HepG2 (cell line): Measurements from ENCODE around the gene STX5. TPM values are rescaled to one million over a fixed set of nuclear protein-coding genes. Genes with fewer than 3 reads are reported as not detected.

ENCODE experiments used
- CBX1 ChIP-seq: IDR thresholded peaks from one replicate; pipeline ENCODE4 v1.6.1; 2016; ENCODE audit warnings: antibody characterized with exemption, low read depth
- DMAP1 ChIP-seq: IDR thresholded peaks from 2 replicates; pipeline ENCODE4 v1.6.1; 2016
- DNMT3B ChIP-seq: conservative IDR thresholded peaks from 2 replicates; pipeline ENCODE4 v1.6.1; 2016; ENCODE audit warnings: missing biosample characterization, control low read depth
- EP300 ChIP-seq, 3 experiments: sonication (generic) in 1 of 3; formaldehyde crosslinking in 1 of 3; IDR thresholded peaks; 2 replicates each; pipeline versions ENCODE4 v1.5.1 to v1.6.1; 2011 to 2020; ENCODE audit warnings: low read depth in 2 of 3, low read length in 2 of 3, borderline replicate concordance in 1 of 3, improper control_type of control experiment in 1 of 3, mild to moderate bottlenecking in 1 of 3, missing genetic modification reagents in 1 of 3, moderate library complexity in 1 of 3
- HES4 ChIP-seq: sonication (generic); formaldehyde crosslinking; IDR thresholded peaks from 2 replicates; pipeline ENCODE4 v1.9.0; 2021; ENCODE audit warnings: mild to moderate bottlenecking, missing genetic modification reagents, borderline replicate concordance
- HOXD1 ChIP-seq: sonication (generic); formaldehyde crosslinking; IDR thresholded peaks from 2 replicates; pipeline ENCODE4 v1.5.0; 2020; ENCODE audit warnings: missing genetic modification reagents
- MLLT10 ChIP-seq: sonication (generic); formaldehyde crosslinking; IDR thresholded peaks from 2 replicates; pipeline ENCODE4 v1.4.0; 2020; ENCODE audit warnings: missing genetic modification reagents
- MYC ChIP-seq: sonication (generic); formaldehyde crosslinking; IDR thresholded peaks from 2 replicates; pipeline ENCODE4 v1.9.0; 2021; ENCODE audit warnings: missing genetic modification reagents, borderline replicate concordance
- TAF1 ChIP-seq: sonication (generic); formaldehyde crosslinking; IDR thresholded peaks from 2 replicates; pipeline ENCODE4 v1.4.0; 2020; ENCODE audit warnings: missing genetic modification reagents
- ZNF510 ChIP-seq: sonication (generic); formaldehyde crosslinking; IDR thresholded peaks from 2 replicates; pipeline ENCODE4 v1.4.0; 2020; ENCODE audit warnings: low read depth, mild to moderate bottlenecking, missing genetic modification reagents
- ZSCAN31 ChIP-seq: sonication (generic); formaldehyde crosslinking; IDR thresholded peaks from 2 replicates; pipeline ENCODE4 v1.5.0; 2020; ENCODE audit warnings: low read depth, mild to moderate bottlenecking, missing genetic modification reagents
- ZZZ3 ChIP-seq: sonication (generic); formaldehyde crosslinking; IDR thresholded peaks from 2 replicates; pipeline ENCODE4 v1.4.0; 2020; ENCODE audit warnings: missing genetic modification reagents, mild to moderate bottlenecking, borderline replicate concordance
- polyA plus RNA-seq, 8 experiments: library from polyadenylated mRNA; depleted of rRNA in 3 of 8; stranded (reverse) in 7 of 8; unstranded in 1 of 8; fragments of >200 nt; fragmentation: Illumina TruSeq in 4 of 8; extraction: Trizol in 4 of 8; gene quantifications; 2 replicates each; pipeline versions ENCODE4 v1.2.1 to v1.2.3, GENCODE V29; 2011 to 2016; ENCODE audit warnings: low read depth in 4 of 8, missing spikeins in 1 of 8, mixed read lengths in 1 of 8; ENCODE audit not compliant: insufficient read depth in 1 of 8
- total RNA-seq, 5 experiments: library from RNA; depleted of rRNA; stranded (reverse); fragments of >200 nt; fragmentation: Illumina TruSeq; extraction: Trizol; gene quantifications; 2 replicates each; pipeline ENCODE4 v1.2.3, GENCODE V29; 2016; ENCODE audit warnings: low read depth in 1 of 5
- TF ChIP-seq, protein P1 (sequence below): sonication (generic); formaldehyde crosslinking; IDR thresholded peaks from 2 replicates; pipeline ENCODE4 v1.5.0; 2020; ENCODE audit warnings: mild to moderate bottlenecking, missing genetic modification reagents, borderline replicate concordance
- TF ChIP-seq, protein P2 (sequence below): IDR thresholded peaks from 2 replicates; pipeline ENCODE4 v1.4.0; 2020; ENCODE audit warnings: mild to moderate bottlenecking, missing genetic modification reagents
- TF ChIP-seq, protein P3 (sequence below): sonication (generic); formaldehyde crosslinking; IDR thresholded peaks from 2 replicates; pipeline ENCODE4 v1.5.0; 2020; ENCODE audit warnings: mild to moderate bottlenecking, missing genetic modification reagents
- TF ChIP-seq, protein P4 (sequence below): sonication (generic); formaldehyde crosslinking; IDR thresholded peaks from 2 replicates; pipeline ENCODE4 v1.5.1; 2020; ENCODE audit warnings: missing genetic modification reagents, mild to moderate bottlenecking, borderline replicate concordance
- TF ChIP-seq, protein P5 (sequence below): IDR thresholded peaks from 2 replicates; pipeline ENCODE4 v1.6.1; 2016; ENCODE audit warnings: missing genetic modification reagents, missing compliant biosample characterization

Gene STX5
- total and polyA plus RNA-seq, 2 of the 13 experiments (the other 11 are each of a cell fraction or from before 2014, with no cell fraction given) = 26.9 to 30.0 TPM

DNA sequence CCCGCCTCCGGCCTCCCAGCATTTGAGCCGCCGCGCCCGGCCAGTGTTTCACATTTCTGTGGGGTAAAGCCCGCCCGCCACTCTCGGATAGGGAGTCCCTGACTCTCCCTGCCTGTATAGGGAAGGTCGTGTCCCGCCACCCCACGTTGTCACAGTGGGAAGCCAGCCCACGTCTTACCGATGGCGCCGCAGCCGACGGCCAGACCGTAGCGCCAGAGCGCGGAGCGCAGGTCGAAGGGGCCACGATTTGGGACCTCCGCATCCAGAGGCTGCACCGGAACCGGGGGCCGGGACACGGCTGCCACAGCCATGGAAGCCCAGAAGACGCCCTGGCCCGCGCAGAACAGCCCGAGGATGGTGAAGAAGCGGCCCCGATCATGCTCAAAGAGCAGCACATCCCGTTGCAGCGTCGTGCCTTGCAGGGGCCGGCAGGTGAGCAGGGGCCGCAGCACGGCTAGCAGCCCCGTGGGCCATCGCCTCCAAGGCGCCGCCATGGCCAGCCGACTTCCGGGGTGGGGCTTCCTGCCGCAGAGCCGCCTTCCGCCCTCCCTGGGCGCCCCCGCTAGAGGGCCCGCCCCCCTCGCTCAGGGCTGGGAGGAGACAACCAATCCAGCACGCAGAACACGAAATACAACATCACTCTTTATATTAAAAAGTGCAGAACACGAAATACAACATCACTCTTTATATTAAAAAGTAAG, 40.2 kb downstream of the STX5 start, which contains the start of gene TMEM223 (continued):
- TF ChIP-seq, protein P1, sequence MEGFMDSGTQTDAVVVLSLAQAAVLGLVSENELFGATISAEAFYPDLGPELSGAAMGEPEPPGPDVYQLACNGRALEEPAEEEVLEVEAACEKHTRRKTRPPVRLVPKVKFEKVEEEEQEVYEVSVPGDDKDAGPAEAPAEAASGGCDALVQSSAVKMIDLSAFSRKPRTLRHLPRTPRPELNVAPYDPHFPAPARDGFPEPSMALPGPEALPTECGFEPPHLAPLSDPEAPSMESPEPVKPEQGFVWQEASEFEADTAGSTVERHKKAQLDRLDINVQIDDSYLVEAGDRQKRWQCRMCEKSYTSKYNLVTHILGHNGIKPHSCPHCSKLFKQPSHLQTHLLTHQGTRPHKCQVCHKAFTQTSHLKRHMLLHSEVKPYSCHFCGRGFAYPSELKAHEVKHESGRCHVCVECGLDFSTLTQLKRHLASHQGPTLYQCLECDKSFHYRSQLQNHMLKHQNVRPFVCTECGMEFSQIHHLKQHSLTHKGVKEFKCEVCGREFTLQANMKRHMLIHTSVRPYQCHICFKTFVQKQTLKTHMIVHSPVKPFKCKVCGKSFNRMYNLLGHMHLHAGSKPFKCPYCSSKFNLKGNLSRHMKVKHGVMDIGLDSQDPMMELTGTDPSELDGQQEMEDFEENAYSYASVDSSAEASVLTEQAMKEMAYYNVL (CRISPR knock-in tag) = peak; percentile 57; the same call in 1 of the 2 replicates
- TF ChIP-seq HOXD1 (CRISPR knock-in tag) (no peak), MLLT10 (CRISPR knock-in tag) (no peak), DMAP1 (CRISPR knock-in tag) (peak; percentile 74; the same call in 1 of the 2 replicates), MYC (peak; percentile 60; the same call in 1 of the 2 replicates), TAF1 (CRISPR knock-in tag) (peak; percentile 93), ZNF510 (CRISPR knock-in tag) (no peak), EP300 (IDR thresholded peaks at IDR 0.05; ENCODE audit: low read depth in 2 of 2, low read length in 2 of 2) (no peak), EP300 (CRISPR knock-in tag; IDR thresholded peaks at IDR 0.05; ENCODE audit: borderline replicate concordance) (peak; percentile 44; the same call in 1 of the 2 replicates), HES4 (peak; percentile 33; the same call in 1 of the 2 replicates), ZSCAN31 (peak; percentile 41; the same call in 1 of the 2 replicates), CBX1 (no peak), ZZZ3 (CRISPR knock-in tag) (no peak), DNMT3B (no peak)
- TF ChIP-seq, protein P2, sequence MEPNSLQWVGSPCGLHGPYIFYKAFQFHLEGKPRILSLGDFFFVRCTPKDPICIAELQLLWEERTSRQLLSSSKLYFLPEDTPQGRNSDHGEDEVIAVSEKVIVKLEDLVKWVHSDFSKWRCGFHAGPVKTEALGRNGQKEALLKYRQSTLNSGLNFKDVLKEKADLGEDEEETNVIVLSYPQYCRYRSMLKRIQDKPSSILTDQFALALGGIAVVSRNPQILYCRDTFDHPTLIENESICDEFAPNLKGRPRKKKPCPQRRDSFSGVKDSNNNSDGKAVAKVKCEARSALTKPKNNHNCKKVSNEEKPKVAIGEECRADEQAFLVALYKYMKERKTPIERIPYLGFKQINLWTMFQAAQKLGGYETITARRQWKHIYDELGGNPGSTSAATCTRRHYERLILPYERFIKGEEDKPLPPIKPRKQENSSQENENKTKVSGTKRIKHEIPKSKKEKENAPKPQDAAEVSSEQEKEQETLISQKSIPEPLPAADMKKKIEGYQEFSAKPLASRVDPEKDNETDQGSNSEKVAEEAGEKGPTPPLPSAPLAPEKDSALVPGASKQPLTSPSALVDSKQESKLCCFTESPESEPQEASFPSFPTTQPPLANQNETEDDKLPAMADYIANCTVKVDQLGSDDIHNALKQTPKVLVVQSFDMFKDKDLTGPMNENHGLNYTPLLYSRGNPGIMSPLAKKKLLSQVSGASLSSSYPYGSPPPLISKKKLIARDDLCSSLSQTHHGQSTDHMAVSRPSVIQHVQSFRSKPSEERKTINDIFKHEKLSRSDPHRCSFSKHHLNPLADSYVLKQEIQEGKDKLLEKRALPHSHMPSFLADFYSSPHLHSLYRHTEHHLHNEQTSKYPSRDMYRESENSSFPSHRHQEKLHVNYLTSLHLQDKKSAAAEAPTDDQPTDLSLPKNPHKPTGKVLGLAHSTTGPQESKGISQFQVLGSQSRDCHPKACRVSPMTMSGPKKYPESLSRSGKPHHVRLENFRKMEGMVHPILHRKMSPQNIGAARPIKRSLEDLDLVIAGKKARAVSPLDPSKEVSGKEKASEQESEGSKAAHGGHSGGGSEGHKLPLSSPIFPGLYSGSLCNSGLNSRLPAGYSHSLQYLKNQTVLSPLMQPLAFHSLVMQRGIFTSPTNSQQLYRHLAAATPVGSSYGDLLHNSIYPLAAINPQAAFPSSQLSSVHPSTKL (CRISPR knock-in tag) = 0 out of 2 replicates have a peak, but pooled peaks have one; percentile 13
- TF ChIP-seq, protein P3, sequence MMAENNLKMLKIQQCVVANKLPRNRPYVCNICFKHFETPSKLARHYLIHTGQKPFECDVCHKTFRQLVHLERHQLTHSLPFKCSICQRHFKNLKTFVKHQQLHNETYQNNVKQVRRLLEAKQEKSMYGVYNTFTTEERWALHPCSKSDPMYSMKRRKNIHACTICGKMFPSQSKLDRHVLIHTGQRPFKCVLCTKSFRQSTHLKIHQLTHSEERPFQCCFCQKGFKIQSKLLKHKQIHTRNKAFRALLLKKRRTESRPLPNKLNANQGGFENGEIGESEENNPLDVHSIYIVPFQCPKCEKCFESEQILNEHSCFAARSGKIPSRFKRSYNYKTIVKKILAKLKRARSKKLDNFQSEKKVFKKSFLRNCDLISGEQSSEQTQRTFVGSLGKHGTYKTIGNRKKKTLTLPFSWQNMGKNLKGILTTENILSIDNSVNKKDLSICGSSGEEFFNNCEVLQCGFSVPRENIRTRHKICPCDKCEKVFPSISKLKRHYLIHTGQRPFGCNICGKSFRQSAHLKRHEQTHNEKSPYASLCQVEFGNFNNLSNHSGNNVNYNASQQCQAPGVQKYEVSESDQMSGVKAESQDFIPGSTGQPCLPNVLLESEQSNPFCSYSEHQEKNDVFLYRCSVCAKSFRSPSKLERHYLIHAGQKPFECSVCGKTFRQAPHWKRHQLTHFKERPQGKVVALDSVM (CRISPR knock-in tag) = peak; percentile 61; the same call in 1 of the 2 replicates
- TF ChIP-seq, protein P4, sequence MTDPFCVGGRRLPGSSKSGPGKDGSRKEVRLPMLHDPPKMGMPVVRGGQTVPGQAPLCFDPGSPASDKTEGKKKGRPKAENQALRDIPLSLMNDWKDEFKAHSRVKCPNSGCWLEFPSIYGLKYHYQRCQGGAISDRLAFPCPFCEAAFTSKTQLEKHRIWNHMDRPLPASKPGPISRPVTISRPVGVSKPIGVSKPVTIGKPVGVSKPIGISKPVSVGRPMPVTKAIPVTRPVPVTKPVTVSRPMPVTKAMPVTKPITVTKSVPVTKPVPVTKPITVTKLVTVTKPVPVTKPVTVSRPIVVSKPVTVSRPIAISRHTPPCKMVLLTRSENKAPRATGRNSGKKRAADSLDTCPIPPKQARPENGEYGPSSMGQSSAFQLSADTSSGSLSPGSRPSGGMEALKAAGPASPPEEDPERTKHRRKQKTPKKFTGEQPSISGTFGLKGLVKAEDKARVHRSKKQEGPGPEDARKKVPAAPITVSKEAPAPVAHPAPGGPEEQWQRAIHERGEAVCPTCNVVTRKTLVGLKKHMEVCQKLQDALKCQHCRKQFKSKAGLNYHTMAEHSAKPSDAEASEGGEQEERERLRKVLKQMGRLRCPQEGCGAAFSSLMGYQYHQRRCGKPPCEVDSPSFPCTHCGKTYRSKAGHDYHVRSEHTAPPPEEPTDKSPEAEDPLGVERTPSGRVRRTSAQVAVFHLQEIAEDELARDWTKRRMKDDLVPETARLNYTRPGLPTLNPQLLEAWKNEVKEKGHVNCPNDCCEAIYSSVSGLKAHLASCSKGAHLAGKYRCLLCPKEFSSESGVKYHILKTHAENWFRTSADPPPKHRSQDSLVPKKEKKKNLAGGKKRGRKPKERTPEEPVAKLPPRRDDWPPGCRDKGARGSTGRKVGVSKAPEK (CRISPR knock-in tag) = no peak
- TF ChIP-seq, protein P5, sequence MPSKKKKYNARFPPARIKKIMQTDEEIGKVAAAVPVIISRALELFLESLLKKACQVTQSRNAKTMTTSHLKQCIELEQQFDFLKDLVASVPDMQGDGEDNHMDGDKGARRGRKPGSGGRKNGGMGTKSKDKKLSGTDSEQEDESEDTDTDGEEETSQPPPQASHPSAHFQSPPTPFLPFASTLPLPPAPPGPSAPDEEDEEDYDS = peak; percentile 65
